ENCODE measurements around the gene TSKS. TPM values are rescaled to one million over a fixed set of nuclear protein-coding genes. Genes with fewer than 3 reads are reported as not detected.

Gene TSKS
- total and polyA plus RNA-seq, 3 donors from 2014 or later = 65.3 to 137 (median 101) TPM

GRCh38 chr19:49690079-49690655 is 72.9 kb downstream of the TSKS start:
- WGBS, 2 donors = 24 to 26% methylated on average over 30 to 39 of the region's 39 CpGs
- Histone ChIP-seq H3K9me3 (no peaks in the 10 kb centered on the region), H3K27me3 (no peaks in the 10 kb centered on the region), H3K4me1 (peaks cover 27% of the 10 kb centered on the region), H3K27ac (peak overlapping the region; percentile 45 to 84), H3K4me3 (peak overlapping the region; percentile 47 to 56), H3K36me3 (ENCODE audit: low read depth, missing control alignments) (no peaks in the 10 kb centered on the region)
- TF ChIP-seq CTCF (IDR thresholded peaks at IDR 0.05) (peak in 1 of 3 experiments; percentile 7), POLR2A (IDR thresholded peaks at IDR 0.05) (no peak)
- DNase-seq = no peak
- intact Hi-C loops (cut with DNase I; ENCODE audit: low total_unique reads) = no loop called here

Small RNAs within 50 kb of the gene (microRNA-seq; reads per million reads assigned to microRNA genes)
- gene MIR6799 (ENCODE audit: borderline number of aligned reads in 2 of 2, borderline replicate concordance in 1 of 2) = 0 to 1.4 reads per million in 2 donors

Small RNAs within 50 kb of the gene (small RNA-seq; reads per million reads assigned to genes)
- gene MIR6799 = 0 reads per million in 2 donors
- 0 reads per million in 2 donors for gene RNU6-841P

Other genes starting within 250 kb of the TSKS start
- 10 to 100 TPM; 19.9 TPM for gene RCN3, start 235.3 kb downstream of the TSKS start, total RNA-seq
- 42.1 TPM for gene RCN3, start 235.3 kb downstream of the TSKS start, polyA plus RNA-seq (ENCODE audit: insufficient read depth, low read depth, low replicate concordance)
- gene NOSIP, start 182.8 kb downstream of the TSKS start, total RNA-seq = 100 to 1,000 TPM; 145 to 151 TPM
- 241 TPM for gene NOSIP, start 182.8 kb downstream of the TSKS start, polyA plus RNA-seq (ENCODE audit: insufficient read depth, low read depth, low replicate concordance)
- 1 to 10 TPM in 1 of 2 donors, under 1 TPM in 1; 0.71 to 1.9 TPM for gene PRRG2, start 182.0 kb downstream of the TSKS start, total RNA-seq
- 3.0 TPM for gene PRRG2, start 182.0 kb downstream of the TSKS start, polyA plus RNA-seq (ENCODE audit: insufficient read depth, low read depth, low replicate concordance)
- 10 to 100 TPM; 32.8 to 33.1 TPM for gene PRR12, start 172.1 kb downstream of the TSKS start, total RNA-seq
- 15.7 TPM for gene PRR12, start 172.1 kb downstream of the TSKS start, polyA plus RNA-seq (ENCODE audit: insufficient read depth, low read depth, low replicate concordance)
- gene RRAS, start 123.2 kb downstream of the TSKS start, total RNA-seq = 10 to 100 TPM; 39.3 to 41.5 TPM
- 69.2 TPM for gene RRAS, start 123.2 kb downstream of the TSKS start, polyA plus RNA-seq (ENCODE audit: insufficient read depth, low read depth, low replicate concordance)
- 10 to 100 TPM; 70.8 to 78.1 TPM for gene SCAF1, start 121.1 kb downstream of the TSKS start, total RNA-seq
- 51.4 TPM for gene SCAF1, start 121.1 kb downstream of the TSKS start, polyA plus RNA-seq (ENCODE audit: insufficient read depth, low read depth, low replicate concordance)
- 10 to 100 TPM; 50.1 to 51.6 TPM for gene IRF3, start 97.4 kb downstream of the TSKS start, total RNA-seq
- 34.9 TPM for gene IRF3, start 97.4 kb downstream of the TSKS start, polyA plus RNA-seq (ENCODE audit: insufficient read depth, low read depth, low replicate concordance)
- 10 to 100 TPM; 11.3 to 19.3 TPM for gene BCL2L12, start 97.4 kb downstream of the TSKS start, total RNA-seq
- gene BCL2L12, start 97.4 kb downstream of the TSKS start, polyA plus RNA-seq (ENCODE audit: insufficient read depth, low read depth, low replicate concordance) = 17.3 TPM
- gene PRMT1, start 86.0 kb downstream of the TSKS start, total RNA-seq = 100 to 1,000 TPM; 192 to 272 TPM
- 201 TPM for gene PRMT1, start 86.0 kb downstream of the TSKS start, polyA plus RNA-seq (ENCODE audit: insufficient read depth, low read depth, low replicate concordance)
- gene ADM5, start 73.7 kb downstream of the TSKS start, total RNA-seq = 1 to 10 TPM; 2.9 to 5.0 TPM
- gene ADM5, start 73.7 kb downstream of the TSKS start, polyA plus RNA-seq (ENCODE audit: insufficient read depth, low read depth, low replicate concordance) = 2.2 TPM
- 1 to 10 TPM; 8.8 to 9.8 TPM for gene CPT1C, start 72.2 kb downstream of the TSKS start, total RNA-seq
- gene CPT1C, start 72.2 kb downstream of the TSKS start, polyA plus RNA-seq (ENCODE audit: insufficient read depth, low read depth, low replicate concordance) = 17.1 TPM
- 100 to 1,000 TPM; 301 to 358 TPM for gene AP2A1, start 3.7 kb upstream of the TSKS start, total RNA-seq
- 226 TPM for gene AP2A1, start 3.7 kb upstream of the TSKS start, polyA plus RNA-seq (ENCODE audit: insufficient read depth, low read depth, low replicate concordance)
- 100 to 1,000 TPM in 1 of 2 donors, 10 to 100 TPM in 1; 56.0 to 101 TPM for gene FUZ, start 50.0 kb upstream of the TSKS start, total RNA-seq
- gene FUZ, start 50.0 kb upstream of the TSKS start, polyA plus RNA-seq (ENCODE audit: insufficient read depth, low read depth, low replicate concordance) = 98.0 TPM
- 100 to 1,000 TPM; 244 to 246 TPM for gene MED25, start 55.0 kb upstream of the TSKS start, total RNA-seq
- 156 TPM for gene MED25, start 55.0 kb upstream of the TSKS start, polyA plus RNA-seq (ENCODE audit: insufficient read depth, low read depth, low replicate concordance)
- 100 to 1,000 TPM; 257 to 260 TPM for gene PTOV1, start 87.9 kb upstream of the TSKS start, total RNA-seq
- 235 TPM for gene PTOV1, start 87.9 kb upstream of the TSKS start, polyA plus RNA-seq (ENCODE audit: insufficient read depth, low read depth, low replicate concordance)
- gene PNKP, start 104.3 kb upstream of the TSKS start, total RNA-seq = 100 to 1,000 TPM; 110 to 125 TPM
- 45.5 TPM for gene PNKP, start 104.3 kb upstream of the TSKS start, polyA plus RNA-seq (ENCODE audit: insufficient read depth, low read depth, low replicate concordance)
- gene AKT1S1, start 114.0 kb upstream of the TSKS start, total RNA-seq = 10 to 100 TPM; 35.0 to 35.7 TPM
- gene AKT1S1, start 114.0 kb upstream of the TSKS start, polyA plus RNA-seq (ENCODE audit: insufficient read depth, low read depth, low replicate concordance) = 42.8 TPM
- gene TBC1D17, start 114.4 kb upstream of the TSKS start, total RNA-seq = 10 to 100 TPM; 47.2 to 49.1 TPM
- gene TBC1D17, start 114.4 kb upstream of the TSKS start, polyA plus RNA-seq (ENCODE audit: insufficient read depth, low read depth, low replicate concordance) = 31.1 TPM
- gene IL4I1, start 133.6 kb upstream of the TSKS start, total RNA-seq = 10 to 100 TPM; 17.1 to 20.4 TPM
- gene IL4I1, start 133.6 kb upstream of the TSKS start, polyA plus RNA-seq (ENCODE audit: insufficient read depth, low read depth, low replicate concordance) = 61.9 TPM
- 10 to 100 TPM; 31.3 to 38.5 TPM for gene ATF5, start 165.9 kb upstream of the TSKS start, total RNA-seq
- 64.5 TPM for gene ATF5, start 165.9 kb upstream of the TSKS start, polyA plus RNA-seq (ENCODE audit: insufficient read depth, low read depth, low replicate concordance)
- gene NUP62, start 166.2 kb upstream of the TSKS start, total RNA-seq = 100 to 1,000 TPM in 1 of 2 donors, 10 to 100 TPM in 1; 78.4 to 112 TPM
- 135 TPM for gene NUP62, start 166.2 kb upstream of the TSKS start, polyA plus RNA-seq (ENCODE audit: insufficient read depth, low read depth, low replicate concordance)
- gene SIGLEC11, start 197.9 kb upstream of the TSKS start, total RNA-seq = 1 to 10 TPM; 6.0 to 8.5 TPM
- gene SIGLEC11, start 197.9 kb upstream of the TSKS start, polyA plus RNA-seq (ENCODE audit: insufficient read depth, low read depth, low replicate concordance) = 5.8 TPM

Data from testis (tissue), 3 donors.